ENCODE data around the gene AADACL4. TPM values are rescaled to one million over a fixed set of nuclear protein-coding genes. Genes with fewer than 3 reads are reported as not detected.
A peak's percentile ranks its signal among the peaks of the same experiment; 100 is the strongest.

AADACL4 gene
- total and polyA plus RNA-seq, 2 of the 8 experiments (the other 6 are each of a cell fraction or from before 2014, with no cell fraction given) = 0.08 TPM; not detected in 1

- ChIA-PET CTCF (ENCODE audit: partially characterized antibody) (interaction anchor here (1.7 kb wide), 1 partner anchor 11 kb away, joined by 3 read pairs; no protein-coding TSS in a partner anchor), POLR2A (ENCODE audit: partially characterized antibody) (no interaction called here)
- Histone ChIP-seq H4K20me1 (replicated peaks in 1 of 2; ENCODE audit: control insufficient read depth in 1 of 2, insufficient read depth in 2 of 2, low read length in 2 of 2) (no peaks in the 10 kb centered on the region), H3K18ac (ENCODE audit: extremely low read depth, low read length) (no peak overlapping the region), H2BK15ac (ENCODE audit: low read length) (no peak overlapping the region), H3K9me3 (ENCODE audit: insufficient read depth in 2 of 2, low read depth in 1 of 2, low read length in 1 of 2) (no peaks in the 10 kb centered on the region), H3K4ac (replicated peaks; ENCODE audit: insufficient read length, low read depth, low read length) (no peak overlapping the region), H3K23me2 (ENCODE audit: low read depth, low read length) (0 out of 2 replicates have a peak, but pooled peaks cover 3% of the 10 kb centered on the region), H3K36me3 (ENCODE audit: control insufficient read depth in 2 of 4, insufficient read depth in 4 of 4, low read length in 3 of 4) (no peaks in the 10 kb centered on the region), H3K79me1 (ENCODE audit: low read depth, low read length) (no peaks in the 10 kb centered on the region), H4K91ac (replicated peaks; ENCODE audit: insufficient read length, low read length) (no peak overlapping the region), H3K79me2 (ENCODE audit: control insufficient read depth in 1 of 2, insufficient read depth in 2 of 2, low read length in 2 of 2) (no peaks in the 10 kb centered on the region), H2BK120ac (replicated peaks; ENCODE audit: low read depth, low read length) (no peak overlapping the region), H3K4me1 (replicated peaks in 1 of 4; ENCODE audit: control insufficient read depth in 3 of 4, insufficient read depth in 4 of 4, low read length in 3 of 4) (peaks cover 9 to 26% (median 20%) of the 10 kb centered on the region in 4 experiments), H3K14ac (ENCODE audit: insufficient read length) (no peak overlapping the region), H2AK5ac (ENCODE audit: low read depth, low read length) (no peak overlapping the region), H3K56ac (replicated peaks; ENCODE audit: insufficient read length, low read depth, low read length) (no peak overlapping the region), H3K4me2 (ENCODE audit: insufficient read depth in 1 of 2, low read depth in 2 of 2, low read length in 2 of 2) (no peak overlapping the region), H3K27ac (ENCODE audit: low read depth, low read length) (no peak overlapping the region), H4K5ac (ENCODE audit: insufficient read length, low read depth, low read length) (no peak overlapping the region), H3K27me3 (replicated peaks in 1 of 4; ENCODE audit: control insufficient read depth in 3 of 4, extremely low read depth in 1 of 4, insufficient read depth in 3 of 4, low read length in 3 of 4) (no peaks in the 10 kb centered on the region), H3K4me3 (ENCODE audit: extremely low read depth in 1 of 4, insufficient read depth in 2 of 4, low read depth in 3 of 4, low read length in 4 of 4) (no peak overlapping the region), H3K9ac (replicated peaks in 1 of 4; ENCODE audit: extremely low read depth in 1 of 4, low read depth in 3 of 4, low read length in 3 of 4) (no peak overlapping the region), H2BK5ac (ENCODE audit: low read depth, low read length) (peak overlapping the region; percentile 89; the same call in 1 of the 2 replicates), H2BK12ac (ENCODE audit: low read depth, low read length) (no peak overlapping the region), H3K23ac (ENCODE audit: insufficient read length) (no peak overlapping the region), H2AFZ (ENCODE audit: low read length) (no peak overlapping the region), H2BK20ac (ENCODE audit: low read length) (peak overlapping the region; percentile 53; the same call in 1 of the 2 replicates), H4K8ac (ENCODE audit: extremely low read depth, insufficient read depth, low read length) (no peak overlapping the region)
- TF ChIP-seq SP1 (IDR thresholded peaks at IDR 0.05; ENCODE audit: low read depth, low read length) (no peak), POLR2AphosphoS5 (IDR thresholded peaks at IDR 0.05; ENCODE audit: low read depth, low read length) (no peak), KDM4A (IDR thresholded peaks at IDR 0.05; ENCODE audit: low read depth, low read length, severe bottlenecking) (no peak), HDAC6 (IDR thresholded peaks at IDR 0.05; ENCODE audit: low read depth, low read length) (no peak), SUZ12 (IDR thresholded peaks at IDR 0.05; ENCODE audit: low read length) (no peak), NANOG (IDR thresholded peaks at IDR 0.05; ENCODE audit: insufficient read depth, low read depth, low read length, poor library complexity, severe bottlenecking) (no peak), KDM1A (IDR thresholded peaks at IDR 0.05; ENCODE audit: borderline replicate concordance, low read length) (no peak), CREB1 (IDR thresholded peaks at IDR 0.05) (no peak), CBX5 (IDR thresholded peaks at IDR 0.05; ENCODE audit: low read depth, low read length) (no peak), TEAD4 (IDR thresholded peaks at IDR 0.05; ENCODE audit: low read depth, low read length) (no peak), TBP (IDR thresholded peaks at IDR 0.05; ENCODE audit: low read depth, low read length) (no peak), JUND (IDR thresholded peaks at IDR 0.05; ENCODE audit: low read length) (no peak)
- WGBS, 2 experiments (ENCODE audit: extremely low coverage in 1 of 2, insufficient coverage in 1 of 2, insufficient read length in 1 of 2, insufficient replicate concordance in 2 of 2, low coverage in 1 of 2, low lambda C conversion rate in 2 of 2, missing lambda C conversion rate in 1 of 2) = 83% methylated on average over 3 of the region's 3 CpGs; no CpG with 5 or more reads in 1 of the 2 experiments
- FAIRE-seq (no peak), DNase-seq (ENCODE audit: low read depth in 1 of 2, low spot score in 2 of 2) (no peak)
Measured at GRCh38 chr1:12711536-12711935, 67.7 kb downstream of the AADACL4 start.

All from H1 (cell line).